Hepatocyte (in vitro differentiated cells): ENCODE results near the gene VWA2. TPM values are rescaled to one million over a fixed set of nuclear protein-coding genes. Genes with fewer than 3 reads are reported as not detected.

ENCODE experiments used
- DNase-seq: peaks from one replicate; pipeline ENCODE4 v3.0.0-alpha.2; 2016; ENCODE audit warnings: low spot score
- H2AFZ ChIP-seq: fragments of 200-600 bp; sonication (generic); 2 replicates; pipeline ENCODE4 v1.6.0; 2016; ENCODE audit warnings: antibody characterized with exemption, mild to moderate bottlenecking
- H3K27ac ChIP-seq: fragments of 200-600 bp; sonication (generic); 2 replicates; pipeline ENCODE4 v1.5.1; 2016; ENCODE audit warnings: mild to moderate bottlenecking
- H3K27me3 ChIP-seq: fragments of 200-600 bp; sonication (generic); 2 replicates; pipeline ENCODE4 v1.6.1; 2016
- H3K36me3 ChIP-seq: fragments of 200-600 bp; sonication (generic); replicated peaks from 2 replicates; pipeline ENCODE4 v1.5.1; 2016; ENCODE audit warnings: low read depth; ENCODE audit not compliant: insufficient read depth
- H3K4me1 ChIP-seq: fragments of 200-600 bp; sonication (generic); 2 replicates; pipeline ENCODE4 v1.5.1; 2016; ENCODE audit warnings: mild to moderate bottlenecking, moderate library complexity; ENCODE audit not compliant: insufficient read depth
- H3K4me2 ChIP-seq: fragments of 200-600 bp; sonication (generic); 2 replicates; pipeline ENCODE4 v1.6.0; 2016
- H3K4me3 ChIP-seq: fragments of 200-600 bp; sonication (generic); 2 replicates; pipeline ENCODE4 v1.5.1; 2016; ENCODE audit warnings: mild to moderate bottlenecking
- H3K79me2 ChIP-seq: fragments of 200-600 bp; sonication (generic); 2 replicates; pipeline ENCODE4 v1.6.0; 2017; ENCODE audit warnings: mild to moderate bottlenecking
- H3K9me2 ChIP-seq: fragments of 200-600 bp; sonication (generic); replicated peaks from 2 replicates; pipeline ENCODE4 v1.6.0; 2017; ENCODE audit warnings: mild to moderate bottlenecking; ENCODE audit not compliant: insufficient read depth
- H3K9me3 ChIP-seq: fragments of 200-600 bp; sonication (generic); 2 replicates; pipeline ENCODE4 v1.5.1; 2016; ENCODE audit warnings: low read depth, mild to moderate bottlenecking
- H4K20me1 ChIP-seq: fragments of 200-600 bp; sonication (generic); 2 replicates; pipeline ENCODE4 v1.6.0; 2016; ENCODE audit warnings: mild to moderate bottlenecking; ENCODE audit not compliant: insufficient read depth, poor library complexity, severe bottlenecking
- CTCF ChIP-seq: fragments of 200-600 bp; sonication (generic); IDR thresholded peaks from 2 replicates; pipeline ENCODE4 v1.5.1; 2016; ENCODE audit warnings: antibody characterized with exemption, mild to moderate bottlenecking; ENCODE audit not compliant: poor library complexity
- EZH2 ChIP-seq: fragments of 200-600 bp; sonication (generic); IDR thresholded peaks from 2 replicates; pipeline ENCODE4 v1.6.1; 2016; ENCODE audit warnings: antibody characterized with exemption, mild to moderate bottlenecking, borderline replicate concordance
- EZH2phosphoT487 ChIP-seq: fragments of 200-600 bp; sonication (generic); IDR thresholded peaks from one replicate; pipeline ENCODE4 v1.6.1; 2018; ENCODE audit warnings: antibody characterized with exemption, mild to moderate bottlenecking, low read depth, moderate library complexity; ENCODE audit not compliant: unreplicated experiment, severe bottlenecking
- WGBS: methylation state at CpG from one replicate; pipeline ENCODE4 v1.1.6; 2016; ENCODE audit warnings: low lambda C conversion rate; ENCODE audit errors: missing lambda C conversion rate; 5-methylcytosine and 5-hydroxymethylcytosine counted together
- polyA plus RNA-seq: library from polyadenylated mRNA; unstranded; fragments of >200 nt; fragmentation: Nextera tagmentation; extraction: Ambion mirVana; gene quantifications from 2 replicates; pipeline ENCODE4 v1.2.1, GENCODE V29; 2016
- total RNA-seq: library from RNA; depleted of rRNA; stranded (reverse); fragments of >200 nt; gene quantifications from 2 replicates; pipeline ENCODE4 v1.2.3, GENCODE V29; 2014

VWA2 gene
- total and polyA plus RNA-seq, 2 experiments from 2014 or later, result 6.3 to 12.3 TPM

GRCh38 chr10:114246679-114247305 lies 7.7 kb downstream of the VWA2 start:
- H3K4me1 ChIP-seq, result peaks cover 14% of the 10 kb centered on the region
- no peaks in the 10 kb centered on the region for H3K9me3 ChIP-seq
- no peaks in the 10 kb centered on the region for H3K36me3 ChIP-seq
- H3K79me2 ChIP-seq, result no peaks in the 10 kb centered on the region
- WGBS, result 71% methylated on average over 7 of the region's 7 CpGs
- TF ChIP-seq CTCF, result no peak
- no peak for TF ChIP-seq EZH2phosphoT487
- TF ChIP-seq EZH2, result no peak
- H4K20me1 ChIP-seq, result no peaks in the 10 kb centered on the region
- peak; percentile 32 for DNase-seq
- H3K27me3 ChIP-seq, result peaks cover 3% of the 10 kb centered on the region
- no peak overlapping the region for H3K4me3 ChIP-seq
- H3K27ac ChIP-seq, result peak overlapping the region; percentile 72
- no peak overlapping the region for H2AFZ ChIP-seq
- H3K4me2 ChIP-seq, result peak overlapping the region; percentile 46
- H3K9me2 ChIP-seq, result no peaks in the 10 kb centered on the region

- Histone ChIP-seq H2AFZ (no peak overlapping the region), H4K20me1 (no peaks in the 10 kb centered on the region), H3K36me3 (no peaks in the 10 kb centered on the region), H3K4me2 (no peak overlapping the region), H3K79me2 (no peaks in the 10 kb centered on the region), H3K9me3 (no peaks in the 10 kb centered on the region), H3K4me3 (no peak overlapping the region), H3K27me3 (no peaks in the 10 kb centered on the region), H3K9me2 (no peaks in the 10 kb centered on the region), H3K4me1 (peaks cover 9% of the 10 kb centered on the region), H3K27ac (no peak overlapping the region)
- no peak for TF ChIP-seq EZH2
- no peak for TF ChIP-seq CTCF
- no peak for TF ChIP-seq EZH2phosphoT487
- WGBS, result 54% methylated on average over 6 of the region's 6 CpGs
- no peak for DNase-seq
Measured at GRCh38 chr10:114250236-114250635, 11.2 kb downstream of the VWA2 start.

GRCh38 chr10:114250716-114251115 lies 11.7 kb downstream of the VWA2 start:
- H3K79me2 ChIP-seq, result no peaks in the 10 kb centered on the region
- no peaks in the 10 kb centered on the region for H3K9me2 ChIP-seq
- no peak overlapping the region for H2AFZ ChIP-seq
- no peak for TF ChIP-seq EZH2phosphoT487
- TF ChIP-seq EZH2, result no peak
- TF ChIP-seq CTCF, result no peak
- no peak overlapping the region for H3K4me2 ChIP-seq
- H3K27ac ChIP-seq, result no peak overlapping the region
- peaks cover 4% of the 10 kb centered on the region for H3K4me1 ChIP-seq
- H3K9me3 ChIP-seq, result no peaks in the 10 kb centered on the region
- H4K20me1 ChIP-seq, result no peaks in the 10 kb centered on the region
- no peak overlapping the region for H3K4me3 ChIP-seq
- 80% methylated on average over 1 of the region's 1 CpG for WGBS
- DNase-seq, result no peak
- H3K27me3 ChIP-seq, result no peaks in the 10 kb centered on the region
- no peaks in the 10 kb centered on the region for H3K36me3 ChIP-seq

GRCh38 chr10:114252092-114252491 lies 13.0 kb downstream of the VWA2 start:
- DNase-seq, result no peak
- Histone ChIP-seq H3K27ac (no peak overlapping the region), H3K9me2 (no peaks in the 10 kb centered on the region), H3K4me3 (no peak overlapping the region), H2AFZ (no peak overlapping the region), H3K79me2 (no peaks in the 10 kb centered on the region), H3K27me3 (no peaks in the 10 kb centered on the region), H3K9me3 (no peaks in the 10 kb centered on the region), H4K20me1 (no peaks in the 10 kb centered on the region), H3K4me1 (no peaks in the 10 kb centered on the region), H3K4me2 (no peak overlapping the region), H3K36me3 (no peaks in the 10 kb centered on the region)
- 97% methylated on average over 5 of the region's 5 CpGs for WGBS
- no peak for TF ChIP-seq CTCF
- TF ChIP-seq EZH2phosphoT487, result no peak
- no peak for TF ChIP-seq EZH2
